Kidney (tissue), 14 donors: ENCODE measurements around the gene KLF7. TPM values are rescaled to one million over a fixed set of nuclear protein-coding genes. Genes with fewer than 3 reads are reported as not detected.

Source experiments
- DNase-seq, 5 donors: peaks; one replicate each; pipeline ENCODE4 v3.0.0-alpha.2; 2013 to 2020
- FAIRE-seq: peaks from 2 replicates; lab custom pipeline; 2012; peaks lifted over from hg19 to GRCh38; lab: Jason Lieb, UNC
- H3K27ac ChIP-seq, 2 donors: one replicate each; pipeline ENCODE4 v1.7.0; 2013; ENCODE audit warnings: low read depth in 2 of 2, low read length in 2 of 2, inconsistent platforms in 1 of 2
- H3K27me3 ChIP-seq: one replicate; pipeline ENCODE4 v1.7.1; 2013; ENCODE audit warnings: low read length, inconsistent platforms; ENCODE audit not compliant: control insufficient read depth, insufficient read depth
- H3K36me3 ChIP-seq, 3 donors: one replicate each; pipeline versions ENCODE4 v1.7.0 to v1.7.1; 2013; ENCODE audit warnings: low read length in 3 of 3, control low read depth in 1 of 3, inconsistent platforms in 1 of 3; ENCODE audit not compliant: insufficient read depth in 3 of 3, control insufficient read depth in 2 of 3
- H3K4me1 ChIP-seq, 3 donors: one replicate each; pipeline versions ENCODE4 v1.7.0 to v1.7.1; 2013; ENCODE audit warnings: low read length in 3 of 3, inconsistent platforms in 1 of 3, low read depth in 1 of 3; ENCODE audit not compliant: control insufficient read depth in 2 of 3, insufficient read depth in 2 of 3
- H3K4me3 ChIP-seq, 3 donors: one replicate each; pipeline versions ENCODE4 v1.7.0 to v1.8.1; 2013; ENCODE audit warnings: low read length in 3 of 3, control low read depth in 1 of 3, inconsistent platforms in 1 of 3
- H3K9ac ChIP-seq, 3 donors: one replicate each; pipeline versions ENCODE4 v1.7.0 to v1.7.1; 2013; ENCODE audit warnings: low read length in 3 of 3, control low read depth in 1 of 3, inconsistent platforms in 1 of 3
- H3K9me3 ChIP-seq, 3 donors: one replicate each; pipeline versions ENCODE4 v1.7.0 to v1.7.1; 2013; ENCODE audit warnings: low read length in 3 of 3, control low read depth in 1 of 3, inconsistent platforms in 1 of 3; ENCODE audit not compliant: control insufficient read depth in 2 of 3, insufficient read depth in 1 of 3
- intact Hi-C: fragments of 100-400 bp; cut with DNase I; formaldehyde crosslinking; loops from one replicate; pipeline ENCODE4 v1.11.1; 2022
- polyA plus RNA-seq: library from polyadenylated mRNA; stranded (reverse); fragments of 350-450 nt; fragmentation: Illumina TruSeq; extraction: RNeasy Lipid Tissue Mini Kit (QIAGEN cat#74804); gene quantifications from one replicate; pipeline ENCODE4 v1.2.3, GENCODE V29; 2014; ENCODE audit warnings: low read depth, low replicate concordance; ENCODE audit not compliant: insufficient read depth
- total RNA-seq: library from RNA; stranded (reverse); fragmentation: NEBNext Ultra II Directional; extraction: Animal tissue kit (Norgen Biotek cat#: 25700); gene quantifications from one replicate; pipeline ENCODE4 v1.2.1, GENCODE V29; 2021
- TF ChIP-seq, protein P1 (sequence below): IDR thresholded peaks from 3 replicates; pipeline ENCODE4 v1.5.1; 2012; ENCODE audit warnings: mild to moderate bottlenecking, moderate library complexity, borderline replicate concordance; ENCODE audit not compliant: insufficient read depth; ENCODE audit errors: extremely low read depth
- donor health status: control.
- donor health status: control.
- donor health status: control.
- donor health status: control.
- donor health status: control.
- donor health status: DM: yes; HTN: yes; CAD: no.
- donor health status: Normal renal cell carcinoma (clear cell type).

Gene KLF7
- total and polyA plus RNA-seq, 2 donors from 2014 or later = 2.9 to 61.5 TPM

DNA sequence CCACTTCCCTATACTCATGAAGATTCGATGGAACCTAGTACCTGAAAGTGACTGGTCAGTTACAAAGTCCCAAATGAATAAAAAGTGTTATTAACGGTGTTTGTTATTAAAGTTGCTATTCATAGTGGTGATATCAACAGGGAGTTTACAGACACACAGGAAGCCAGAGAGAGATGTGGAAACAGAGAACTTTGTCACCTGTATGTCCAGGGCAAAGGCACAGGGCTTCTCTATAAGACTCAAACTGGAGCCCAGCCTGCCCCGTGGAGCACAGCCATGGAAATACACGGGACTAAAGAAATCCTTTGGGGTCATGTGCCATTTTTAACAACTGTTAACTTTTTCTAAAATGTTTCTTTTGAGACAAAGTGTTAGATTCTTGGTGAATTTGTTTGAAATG is 68.5 kb downstream of the KLF7 start:
- no peaks in the 10 kb centered on the region for H3K9me3 ChIP-seq
- peaks cover 0 to 2% (median 0%) of the 10 kb centered on the region in 3 donors for H3K36me3 ChIP-seq
- TF ChIP-seq, protein P1, sequence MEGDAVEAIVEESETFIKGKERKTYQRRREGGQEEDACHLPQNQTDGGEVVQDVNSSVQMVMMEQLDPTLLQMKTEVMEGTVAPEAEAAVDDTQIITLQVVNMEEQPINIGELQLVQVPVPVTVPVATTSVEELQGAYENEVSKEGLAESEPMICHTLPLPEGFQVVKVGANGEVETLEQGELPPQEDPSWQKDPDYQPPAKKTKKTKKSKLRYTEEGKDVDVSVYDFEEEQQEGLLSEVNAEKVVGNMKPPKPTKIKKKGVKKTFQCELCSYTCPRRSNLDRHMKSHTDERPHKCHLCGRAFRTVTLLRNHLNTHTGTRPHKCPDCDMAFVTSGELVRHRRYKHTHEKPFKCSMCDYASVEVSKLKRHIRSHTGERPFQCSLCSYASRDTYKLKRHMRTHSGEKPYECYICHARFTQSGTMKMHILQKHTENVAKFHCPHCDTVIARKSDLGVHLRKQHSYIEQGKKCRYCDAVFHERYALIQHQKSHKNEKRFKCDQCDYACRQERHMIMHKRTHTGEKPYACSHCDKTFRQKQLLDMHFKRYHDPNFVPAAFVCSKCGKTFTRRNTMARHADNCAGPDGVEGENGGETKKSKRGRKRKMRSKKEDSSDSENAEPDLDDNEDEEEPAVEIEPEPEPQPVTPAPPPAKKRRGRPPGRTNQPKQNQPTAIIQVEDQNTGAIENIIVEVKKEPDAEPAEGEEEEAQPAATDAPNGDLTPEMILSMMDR = no peak
- no peak for DNase-seq
- no peaks in the 10 kb centered on the region for H3K4me1 ChIP-seq
- H3K9ac ChIP-seq = no peak overlapping the region
- no peak overlapping the region for H3K27ac ChIP-seq
- no peak for FAIRE-seq
- H3K27me3 ChIP-seq = no peaks in the 10 kb centered on the region
- H3K4me3 ChIP-seq = no peak overlapping the region
- intact Hi-C loops = no loop called here

DNA sequence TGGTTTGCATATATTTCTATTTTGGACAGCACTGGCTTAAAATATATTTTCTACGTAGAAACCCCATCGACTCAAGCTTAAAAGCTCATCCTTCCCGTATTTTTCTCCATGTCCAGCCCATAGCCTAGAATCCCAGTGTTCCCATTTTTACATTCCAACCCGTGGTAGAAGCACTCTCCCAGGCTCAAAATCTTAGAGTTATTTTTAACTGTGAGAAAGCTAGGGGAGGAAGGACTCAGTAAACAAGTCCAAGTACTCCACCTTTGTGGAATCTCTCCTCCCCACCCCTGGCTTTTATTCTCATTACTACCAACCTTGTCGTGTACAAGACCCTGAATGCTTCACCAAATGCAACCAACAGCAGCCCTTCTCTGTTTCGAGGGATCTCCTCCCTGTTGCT is 69.8 kb downstream of the KLF7 start:
- TF ChIP-seq, protein P1 = no peak
- Histone ChIP-seq H3K4me1 (peaks cover 0 to under 1% (median 0%) of the 10 kb centered on the region in 3 donors), H3K27ac (no peak overlapping the region), H3K36me3 (no peaks in the 10 kb centered on the region), H3K4me3 (no peak overlapping the region), H3K9ac (no peak overlapping the region), H3K9me3 (no peaks in the 10 kb centered on the region), H3K27me3 (no peaks in the 10 kb centered on the region)
- intact Hi-C loops = no loop called here
- DNase-seq = no peak
- no peak for FAIRE-seq

DNA sequence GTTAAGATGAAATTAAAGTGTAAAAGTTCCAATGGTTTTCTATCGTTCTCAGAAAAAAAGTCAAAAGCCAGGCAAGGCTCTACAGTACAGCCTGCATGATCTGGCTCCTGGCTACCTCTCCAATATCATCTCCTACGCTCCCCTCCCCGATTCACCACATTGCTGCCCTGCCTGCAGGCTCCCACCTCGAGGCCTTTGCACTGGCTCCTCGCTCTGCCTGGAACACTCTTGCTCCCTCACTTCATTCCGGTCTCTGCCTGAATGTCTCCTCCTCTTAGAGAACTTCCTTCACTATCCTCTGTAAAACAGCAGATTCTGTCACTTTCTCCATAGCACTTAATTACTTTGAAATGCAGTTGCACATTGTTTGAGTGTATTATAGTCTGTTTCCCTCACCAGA is 72.5 kb downstream of the KLF7 start:
- Histone ChIP-seq H3K27ac (no peak overlapping the region), H3K36me3 (no peaks in the 10 kb centered on the region), H3K9ac (no peak overlapping the region), H3K4me1 (peaks cover 0 to 6% (median 0%) of the 10 kb centered on the region in 3 donors), H3K4me3 (no peak overlapping the region), H3K9me3 (no peaks in the 10 kb centered on the region), H3K27me3 (no peaks in the 10 kb centered on the region)
- FAIRE-seq (no peak), DNase-seq (no peak)
- TF ChIP-seq, protein P1 = no peak
- intact Hi-C loops = no loop called here

GRCh38 chr2:207092818-207093217 is 72.9 kb downstream of the KLF7 start:
- no peak for FAIRE-seq
- no peak for DNase-seq
- no peak overlapping the region for H3K27ac ChIP-seq
- H3K4me3 ChIP-seq = no peak overlapping the region
- H3K27me3 ChIP-seq = no peaks in the 10 kb centered on the region
- no peaks in the 10 kb centered on the region for H3K36me3 ChIP-seq
- H3K9me3 ChIP-seq = no peaks in the 10 kb centered on the region
- TF ChIP-seq, protein P1 = no peak
- H3K9ac ChIP-seq = no peak overlapping the region
- H3K4me1 ChIP-seq = peaks cover 0 to 6% (median 0%) of the 10 kb centered on the region in 3 donors
- intact Hi-C loops = no loop called here
